Activated naive CD8-positive, alpha-beta T cell treated with anti-CD3 and anti-CD28 coated beads, Interleukin-2, amount 10 ng/mL, durations not matched to agents 7 days and 5 days (primary cell): ENCODE data around the gene CACNA1S. TPM values are rescaled to one million over a fixed set of nuclear protein-coding genes. Genes with fewer than 3 reads are reported as not detected.

Source experiments
- ATAC-seq: fragments of 150-1000 bp; cut with Tn5 transposase; one replicate; pipeline ENCODE4 v1.10.0; 2021; ENCODE audit warnings: low read depth, moderate library complexity
- POLR2A ChIA-PET: fragments of 350-600 bp; sonication (Branson Sonifier 250); formaldehyde crosslinking; loops from one replicate; lab custom pipeline; 2021; ENCODE audit warnings: antibody characterized with exemption; lab: Charles Lee
- DNase-seq: peaks from one replicate; pipeline ENCODE4 v3.0.0; 2021
- H3K27ac Mint-ChIP-seq: one replicate; pipeline ENCODE4 v1.8.0; 2022; ENCODE audit warnings: mild to moderate bottlenecking, mixed read lengths
- H3K27me3 Mint-ChIP-seq: one replicate; pipeline ENCODE4 v1.8.0; 2022; ENCODE audit warnings: mild to moderate bottlenecking, moderate library complexity, mixed read lengths
- H3K36me3 Mint-ChIP-seq: one replicate; pipeline ENCODE4 v1.8.0; 2021; ENCODE audit warnings: mild to moderate bottlenecking, mixed read lengths
- H3K4me1 Mint-ChIP-seq: one replicate; pipeline ENCODE4 v1.8.0; 2021; ENCODE audit warnings: mixed read lengths
- H3K4me3 Mint-ChIP-seq: one replicate; pipeline ENCODE4 v1.8.0; 2022; ENCODE audit warnings: mild to moderate bottlenecking, moderate library complexity, mixed read lengths
- H3K9me3 Mint-ChIP-seq: one replicate; pipeline ENCODE4 v1.8.0; 2021; ENCODE audit warnings: mixed read lengths
- total RNA-seq, 2 experiments: library from RNA; stranded (reverse); gene quantifications; one replicate each; pipeline ENCODE4 v1.2.3, GENCODE V29; 2021

CACNA1S gene
- total RNA-seq, 2 experiments from 2014 or later, result not detected

- H3K4me3 Mint-ChIP-seq, result no peak overlapping the region
- no peaks in the 10 kb centered on the region for H3K27me3 Mint-ChIP-seq
- H3K36me3 Mint-ChIP-seq, result no peaks in the 10 kb centered on the region
- no peaks in the 10 kb centered on the region for H3K9me3 Mint-ChIP-seq
- POLR2A ChIA-PET, result no interaction called here
- ATAC-seq, result no peak
- no peaks in the 10 kb centered on the region for H3K4me1 Mint-ChIP-seq
- DNase-seq, result no peak
- no peak overlapping the region for H3K27ac Mint-ChIP-seq
These were observed 77.6 kb downstream of the CACNA1S start for GRCh38 chr1:201034671-201035070.

GRCh38 chr1:201032408-201032807 is 79.8 kb downstream of the CACNA1S start:
- Mint-ChIP-seq H3K36me3 (no peaks in the 10 kb centered on the region), H3K27ac (no peak overlapping the region), H3K4me3 (no peak overlapping the region), H3K4me1 (no peaks in the 10 kb centered on the region), H3K9me3 (no peaks in the 10 kb centered on the region), H3K27me3 (no peaks in the 10 kb centered on the region)
- DNase-seq, result no peak
- ATAC-seq, result no peak
- POLR2A ChIA-PET, result no interaction called here

- Mint-ChIP-seq H3K27me3 (no peaks in the 10 kb centered on the region), H3K4me3 (no peak overlapping the region), H3K27ac (no peak overlapping the region), H3K4me1 (peaks cover 32% of the 10 kb centered on the region), H3K9me3 (no peaks in the 10 kb centered on the region), H3K36me3 (no peaks in the 10 kb centered on the region)
- ATAC-seq (no peak), DNase-seq (no peak)
- POLR2A ChIA-PET, result interaction anchor here (1.0 kb wide), 1 partner anchor 8 kb away, joined by 3 read pairs; no protein-coding TSS in a partner anchor
These were observed 83.8 kb downstream of the CACNA1S start for GRCh38 chr1:201028461-201028889.

GRCh38 chr1:201026836-201027235 is 85.4 kb downstream of the CACNA1S start:
- Mint-ChIP-seq H3K9me3 (no peaks in the 10 kb centered on the region), H3K4me1 (peaks cover 32% of the 10 kb centered on the region), H3K36me3 (peaks cover 8% of the 10 kb centered on the region), H3K27ac (no peak overlapping the region), H3K27me3 (no peaks in the 10 kb centered on the region), H3K4me3 (peak overlapping the region; percentile 20)
- POLR2A ChIA-PET, result interaction anchor here (8.4 kb wide), 1 partner anchor 15 kb away, joined by 108 read pairs; no protein-coding TSS in a partner anchor
- ATAC-seq, result no peak
- no peak for DNase-seq

GRCh38 chr1:201026234-201026633 is 86.0 kb downstream of the CACNA1S start:
- Mint-ChIP-seq H3K4me1 (peaks cover 32% of the 10 kb centered on the region), H3K9me3 (no peaks in the 10 kb centered on the region), H3K36me3 (peaks cover 10% of the 10 kb centered on the region), H3K4me3 (peak overlapping the region; percentile 20), H3K27ac (peak overlapping the region; percentile 31), H3K27me3 (no peaks in the 10 kb centered on the region)
- no peak for ATAC-seq
- DNase-seq, result no peak
- POLR2A ChIA-PET, result interaction anchor here (0.6 to 8.4 kb wide), 5 partner anchors 9 to 87 kb away, joined by 3 to 108 read pairs (median 5); no protein-coding TSS in a partner anchor

DNA sequence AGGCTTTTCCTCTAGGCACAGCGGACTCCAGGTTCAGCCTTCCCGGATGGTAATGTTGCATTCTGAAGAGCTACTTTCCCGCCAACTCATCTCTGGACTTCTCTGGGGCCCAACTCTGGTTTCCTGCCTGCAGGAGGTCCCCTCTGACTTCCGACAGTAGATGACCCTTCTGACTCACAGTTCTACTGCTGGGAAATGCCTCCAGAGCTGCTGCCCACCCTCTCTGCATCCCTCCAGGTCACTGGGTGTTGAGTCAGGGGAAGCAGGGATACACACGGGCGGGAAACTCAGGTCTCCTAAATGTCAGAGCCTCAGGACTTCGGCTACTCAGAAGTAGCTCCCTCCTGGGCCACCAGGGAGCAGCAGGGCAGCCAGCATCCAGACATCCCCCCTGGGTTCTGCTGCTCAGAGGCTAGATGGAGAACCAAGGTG is 86.6 kb downstream of the CACNA1S start:
- no peaks in the 10 kb centered on the region for H3K9me3 Mint-ChIP-seq
- DNase-seq, result no peak
- H3K4me1 Mint-ChIP-seq, result peaks cover 35% of the 10 kb centered on the region
- no peak for ATAC-seq
- H3K27ac Mint-ChIP-seq, result no peak overlapping the region
- H3K4me3 Mint-ChIP-seq, result peak overlapping the region; percentile 20
- peaks cover 14% of the 10 kb centered on the region for H3K36me3 Mint-ChIP-seq
- POLR2A ChIA-PET, result interaction anchor here (0.6 to 8.4 kb wide), 6 partner anchors 8 to 374 kb away, joined by 3 to 108 read pairs (median 3); no protein-coding TSS in a partner anchor
- H3K27me3 Mint-ChIP-seq, result no peaks in the 10 kb centered on the region

- Mint-ChIP-seq H3K4me3 (peak overlapping the region; percentile 66), H3K36me3 (peaks cover 16% of the 10 kb centered on the region), H3K27me3 (no peaks in the 10 kb centered on the region), H3K27ac (no peak overlapping the region), H3K9me3 (no peaks in the 10 kb centered on the region), H3K4me1 (peaks cover 45% of the 10 kb centered on the region)
- DNase-seq (no peak), ATAC-seq (no peak)
- POLR2A ChIA-PET, result interaction anchor here (0.9 to 8.4 kb wide), 3 partner anchors 9 to 33 kb away, joined by 3 to 108 read pairs (median 4); no protein-coding TSS in a partner anchor
These were observed 87.6 kb downstream of the CACNA1S start for GRCh38 chr1:201024625-201024998.

- Mint-ChIP-seq H3K27me3 (no peaks in the 10 kb centered on the region), H3K36me3 (peaks cover 20% of the 10 kb centered on the region), H3K4me1 (peaks cover 50% of the 10 kb centered on the region), H3K4me3 (peak overlapping the region; percentile 66), H3K27ac (peak overlapping the region; percentile 23), H3K9me3 (no peaks in the 10 kb centered on the region)
- POLR2A ChIA-PET, result interaction anchor here (1.6 to 8.4 kb wide), 2 partner anchors 10 to 12 kb away, joined by 4 to 108 read pairs; no protein-coding TSS in a partner anchor
- DNase-seq (no peak), ATAC-seq (no peak)
These were observed 88.2 kb downstream of the CACNA1S start for GRCh38 chr1:201023920-201024624.

- POLR2A ChIA-PET, result interaction anchor here (1.1 to 8.4 kb wide), 3 partner anchors 10 to 18 kb away, joined by 3 to 108 read pairs (median 4); no protein-coding TSS in a partner anchor
These were observed 88.7 kb downstream of the CACNA1S start, which contains the start of gene KIF21B for GRCh38 chr1:201023517-201023902. Gene KIF21B, minus strand, starts transcription at chr1:201023714. Its CDS starts 331 bp downstream, at chr1:201023383.

DNA sequence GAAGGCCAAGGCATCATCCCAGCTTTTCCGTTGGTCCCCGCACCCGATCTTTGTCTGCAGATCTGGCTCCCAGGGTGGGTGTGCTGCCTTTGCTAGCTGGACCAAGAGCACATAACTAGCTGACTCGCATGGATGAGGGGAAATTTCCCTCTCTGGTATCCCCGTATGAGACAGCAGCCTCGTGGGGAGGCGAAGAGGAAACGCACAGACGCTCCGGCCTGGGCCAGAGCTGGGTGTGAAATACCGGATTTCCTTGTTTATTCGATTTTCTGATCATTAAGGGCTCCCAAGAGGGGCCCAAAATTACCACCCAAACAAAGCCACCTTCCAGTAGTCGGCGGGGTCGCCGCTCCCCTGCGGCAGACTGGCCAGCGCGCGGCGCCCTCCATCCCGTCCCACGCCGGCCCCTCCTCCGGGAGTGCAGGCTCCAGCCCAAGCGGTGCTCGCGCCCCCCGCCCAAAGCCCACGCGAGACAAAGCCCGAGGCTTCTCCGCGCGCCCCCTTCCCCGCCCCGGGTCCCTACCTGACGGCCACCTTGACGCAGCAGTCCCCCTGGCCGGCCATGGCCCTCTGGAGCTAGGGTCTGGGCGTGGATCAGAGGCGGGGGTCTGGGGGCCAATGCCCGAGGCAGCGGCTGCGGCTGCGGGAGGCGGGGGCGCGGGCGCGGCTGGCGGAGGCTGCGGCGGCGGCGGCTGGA is 89.3 kb downstream of the CACNA1S start:
- ATAC-seq (no peak), DNase-seq (no peak)
- peaks cover 58% of the 10 kb centered on the region for H3K4me1 Mint-ChIP-seq
- POLR2A ChIA-PET, result interaction anchor here (1.1 to 8.4 kb wide), 6 partner anchors 11 to 25 kb away, joined by 3 to 108 read pairs (median 4); no protein-coding TSS in a partner anchor
- H3K9me3 Mint-ChIP-seq, result no peaks in the 10 kb centered on the region
- H3K27me3 Mint-ChIP-seq, result no peaks in the 10 kb centered on the region
- H3K4me3 Mint-ChIP-seq, result peak overlapping the region; percentile 99
- H3K27ac Mint-ChIP-seq, result peak overlapping the region; percentile 100
- H3K36me3 Mint-ChIP-seq, result peaks cover 26% of the 10 kb centered on the region

More at GRCh38 chr1:201023517-201023902, 88.7 kb downstream of the CACNA1S start, which contains the start of gene KIF21B:
- Mint-ChIP-seq H3K36me3 (peaks cover 20% of the 10 kb centered on the region), H3K27me3 (no peaks in the 10 kb centered on the region), H3K4me1 (peaks cover 52% of the 10 kb centered on the region), H3K27ac (peak within 1 kb of the TSS; percentile 100), H3K9me3 (no peaks in the 10 kb centered on the region), H3K4me3 (peak within 1 kb of the TSS; percentile 99)
- ATAC-seq (peak; percentile 66), DNase-seq (peak; percentile 96)

- Mint-ChIP-seq H3K27me3 (no peaks in the 10 kb centered on the region), H3K4me1 (peaks cover 62% of the 10 kb centered on the region), H3K36me3 (peaks cover 26% of the 10 kb centered on the region), H3K4me3 (peak overlapping the region; percentile 99), H3K27ac (peak overlapping the region; percentile 100), H3K9me3 (no peaks in the 10 kb centered on the region)
- ATAC-seq, result no peak
- POLR2A ChIA-PET, result interaction anchor here (1.0 to 8.4 kb wide), 6 partner anchors 10 to 40 kb away, joined by 3 to 108 read pairs (median 4); no protein-coding TSS in a partner anchor
- DNase-seq, result no peak
These were observed 89.8 kb downstream of the CACNA1S start for GRCh38 chr1:201022493-201022819.

DNA sequence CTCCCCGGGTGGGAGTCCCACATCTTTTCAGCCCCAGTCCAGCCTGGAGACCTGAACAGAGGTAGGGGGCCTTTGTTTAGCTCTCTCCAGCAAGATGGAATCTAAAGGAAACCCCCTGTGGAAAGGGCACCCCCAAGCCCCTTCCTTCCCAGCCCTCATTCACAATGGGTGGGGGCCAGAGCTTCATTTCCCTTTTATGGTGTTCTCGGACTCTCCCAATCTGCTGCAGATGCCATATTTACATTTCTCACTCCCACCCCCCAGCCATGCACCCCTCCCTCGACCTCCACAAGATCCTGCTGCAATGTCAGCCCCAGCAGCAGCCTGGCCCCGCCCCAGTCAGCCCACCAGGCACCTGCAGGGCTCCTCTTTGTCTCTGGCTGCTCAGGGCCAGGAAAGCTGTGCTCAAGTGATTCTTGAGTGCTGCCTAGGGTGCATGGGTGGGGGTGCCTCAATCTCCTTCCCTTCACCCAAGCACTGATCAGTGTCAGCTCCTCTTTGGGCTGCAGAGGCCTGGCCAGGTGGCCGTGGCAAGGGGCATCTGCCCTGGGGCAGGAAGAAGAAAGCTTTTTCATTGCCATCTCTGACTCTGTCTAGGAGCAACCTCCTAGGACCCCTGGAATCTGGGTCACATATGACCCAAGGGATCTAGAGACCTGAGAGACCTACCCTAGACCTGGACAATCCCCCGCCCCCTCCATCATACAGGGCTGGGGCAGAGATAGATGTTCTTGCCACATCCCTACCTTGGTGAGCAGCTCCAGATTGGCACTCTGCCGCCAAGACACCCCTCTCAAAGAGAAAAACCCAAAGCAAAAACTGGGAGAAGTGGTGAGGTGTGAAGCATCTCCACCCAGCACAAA is 90.4 kb downstream of the CACNA1S start:
- ATAC-seq (no peak), DNase-seq (peak; percentile 59)
- Mint-ChIP-seq H3K4me1 (peaks cover 62% of the 10 kb centered on the region), H3K27ac (peak overlapping the region; percentile 100), H3K9me3 (no peaks in the 10 kb centered on the region), H3K36me3 (peaks cover 28% of the 10 kb centered on the region), H3K4me3 (peak overlapping the region; percentile 99), H3K27me3 (no peaks in the 10 kb centered on the region)
- POLR2A ChIA-PET, result interaction anchor here (1.0 to 8.4 kb wide), 8 partner anchors 10 to 155 kb away, joined by 3 to 108 read pairs (median 3); no protein-coding TSS in a partner anchor
